CD8-positive, alpha-beta memory T cell (primary cell): ENCODE data around the gene PPFIBP1. TPM values are rescaled to one million over a fixed set of nuclear protein-coding genes. Genes with fewer than 3 reads are reported as not detected.
"Not testable (repeated sequence)": the region's sequence is repeated elsewhere in the genome, so short reads cannot be mapped to it uniquely, and the experiment has no call there.

Source experiments
- CTCF ChIA-PET: fragments of 350-600 bp; sonication (Branson Sonifier 250); formaldehyde crosslinking; loops from one replicate; lab custom pipeline; 2021; ENCODE audit warnings: antibody characterized with exemption; lab: Charles Lee
- POLR2A ChIA-PET: fragments of 350-600 bp; sonication (Branson Sonifier 250); formaldehyde crosslinking; loops from one replicate; lab custom pipeline; 2021; ENCODE audit warnings: antibody characterized with exemption; lab: Charles Lee
- DNase-seq, 5 donors: peaks; one replicate each; pipeline versions ENCODE4 v3.0.0 to v3.0.0-alpha.2; 2020 to 2022; ENCODE audit warnings: mixed read lengths in 1 of 5
- H3K27ac ChIP-seq: one replicate; pipeline ENCODE4 v1.7.0; 2013; ENCODE audit warnings: low read depth, mild to moderate bottlenecking, low read length, moderate library complexity
- H3K27me3 ChIP-seq: 2 replicates; pipeline ENCODE4 v1.7.0; 2013; ENCODE audit warnings: low read length, mild to moderate bottlenecking; ENCODE audit not compliant: insufficient read depth, poor library complexity, severe bottlenecking
- H3K36me3 ChIP-seq: 2 replicates; pipeline ENCODE4 v1.7.0; 2013; ENCODE audit warnings: mild to moderate bottlenecking, low read length, moderate library complexity; ENCODE audit not compliant: insufficient read depth
- H3K4me1 ChIP-seq: 2 replicates; pipeline ENCODE4 v1.7.0; 2013; ENCODE audit warnings: mild to moderate bottlenecking, low read length, moderate library complexity; ENCODE audit not compliant: insufficient read depth
- H3K4me3 ChIP-seq: 2 replicates; pipeline ENCODE4 v1.7.0; 2013; ENCODE audit warnings: mild to moderate bottlenecking, low read length
- H3K9me3 ChIP-seq: 2 replicates; pipeline ENCODE4 v1.7.0; 2013; ENCODE audit warnings: mild to moderate bottlenecking, low read length
- H3K27ac Mint-ChIP-seq, 8 donors: one replicate each; pipeline ENCODE4 v1.8.0; 2020 to 2021; ENCODE audit warnings: mixed read lengths in 8 of 8, mild to moderate bottlenecking in 6 of 8, inconsistent platforms in 3 of 8, moderate library complexity in 3 of 8
- H3K27me3 Mint-ChIP-seq, 2 donors: one replicate each; pipeline ENCODE4 v1.8.0; 2020 to 2021; ENCODE audit warnings: mixed read lengths in 2 of 2, mild to moderate bottlenecking in 1 of 2, moderate library complexity in 1 of 2
- H3K36me3 Mint-ChIP-seq, 3 donors: one replicate each; pipeline ENCODE4 v1.8.0; 2020 to 2021; ENCODE audit warnings: mixed read lengths in 3 of 3, inconsistent platforms in 1 of 3, mild to moderate bottlenecking in 1 of 3
- H3K4me1 Mint-ChIP-seq, 3 donors: one replicate each; pipeline ENCODE4 v1.8.0; 2020 to 2021; ENCODE audit warnings: mixed read lengths in 3 of 3, inconsistent platforms in 1 of 3, mild to moderate bottlenecking in 1 of 3
- H3K4me3 Mint-ChIP-seq, 7 donors: one replicate each; pipeline ENCODE4 v1.8.0; 2020 to 2021; ENCODE audit warnings: mixed read lengths in 7 of 7, mild to moderate bottlenecking in 6 of 7, moderate library complexity in 4 of 7, inconsistent platforms in 2 of 7
- H3K9me3 Mint-ChIP-seq, 5 donors: one replicate each; pipeline ENCODE4 v1.8.0; 2020 to 2022; ENCODE audit warnings: mixed read lengths in 5 of 5, mild to moderate bottlenecking in 3 of 5, moderate library complexity in 2 of 5, inconsistent platforms in 1 of 5
- polyA plus RNA-seq: library from polyadenylated mRNA; unstranded; fragments of 300-500 nt; fragmentation: Illumina TruSeq; gene quantifications from one replicate; pipeline ENCODE4 v1.2.3, GENCODE V29; 2021
- total RNA-seq, 2 experiments: library from RNA; stranded (reverse); gene quantifications; one replicate each; pipeline ENCODE4 v1.2.3, GENCODE V29; 2021

PPFIBP1 gene
- total and polyA plus RNA-seq, 3 experiments from 2014 or later: 1.2 to 10.7 (median 6.2) TPM

GRCh38 chr12:27593266-27593665 lies 69.3 kb downstream of the PPFIBP1 start:
- no peak overlapping the region for H3K4me3 Mint-ChIP-seq
- H3K27ac Mint-ChIP-seq: no peak overlapping the region
- POLR2A ChIA-PET: no interaction called here
- H3K4me1 ChIP-seq: no peaks in the 10 kb centered on the region
- no peak overlapping the region for H3K27ac ChIP-seq
- no peak for DNase-seq
- no peaks in the 10 kb centered on the region for H3K36me3 ChIP-seq
- H3K9me3 Mint-ChIP-seq: peaks cover 0 to 3% (median 3%) of the 10 kb centered on the region in 5 donors
- no peaks in the 10 kb centered on the region for H3K9me3 ChIP-seq
- peaks cover 0 to 8% (median 1%) of the 10 kb centered on the region in 3 donors for H3K36me3 Mint-ChIP-seq
- H3K4me1 Mint-ChIP-seq: peaks cover 0 to 4% (median 1%) of the 10 kb centered on the region in 3 donors
- no peak overlapping the region for H3K4me3 ChIP-seq
- H3K27me3 Mint-ChIP-seq: no peaks in the 10 kb centered on the region
- CTCF ChIA-PET: no interaction called here
- no peaks in the 10 kb centered on the region for H3K27me3 ChIP-seq

- H3K9me3 Mint-ChIP-seq: peaks cover 0 to 5% (median 3%) of the 10 kb centered on the region in 5 donors
- CTCF ChIA-PET: no interaction called here
Observed at GRCh38 chr12:27595231-27595642, 71.2 kb downstream of the PPFIBP1 start.

GRCh38 chr12:27598866-27599265 lies 74.9 kb downstream of the PPFIBP1 start:
- H3K27me3 ChIP-seq, POLR2A ChIA-PET, CTCF ChIA-PET, H3K9me3 Mint-ChIP-seq, DNase-seq, H3K9me3 ChIP-seq, H3K4me1 Mint-ChIP-seq, H3K36me3 ChIP-seq, H3K27ac Mint-ChIP-seq, H3K27ac ChIP-seq, H3K4me3 Mint-ChIP-seq, H3K27me3 Mint-ChIP-seq, H3K4me3 ChIP-seq, H3K4me1 ChIP-seq: not testable (repeated sequence)
- peaks cover 0 to 16% (median 0%) of the 10 kb centered on the region in 3 donors for H3K36me3 Mint-ChIP-seq

More at GRCh38 chr12:27595231-27595642, 71.2 kb downstream of the PPFIBP1 start:
- no peaks in the 10 kb centered on the region for H3K36me3 ChIP-seq
- H3K27ac ChIP-seq: no peak overlapping the region
- H3K36me3 Mint-ChIP-seq: peaks cover 0 to 13% (median 1%) of the 10 kb centered on the region in 3 donors
- POLR2A ChIA-PET: no interaction called here
- H3K4me3 Mint-ChIP-seq: no peak overlapping the region
- no peaks in the 10 kb centered on the region for H3K27me3 Mint-ChIP-seq
- H3K9me3 ChIP-seq: no peaks in the 10 kb centered on the region
- H3K4me1 Mint-ChIP-seq: no peaks in the 10 kb centered on the region
- H3K27ac Mint-ChIP-seq: no peak overlapping the region
- no peak for DNase-seq
- H3K27me3 ChIP-seq: no peaks in the 10 kb centered on the region
- no peak overlapping the region for H3K4me3 ChIP-seq
- no peaks in the 10 kb centered on the region for H3K4me1 ChIP-seq

GRCh38 chr12:27601056-27601828 lies 77.2 kb downstream of the PPFIBP1 start:
- H3K36me3 Mint-ChIP-seq: peaks cover 0 to 13% (median 1%) of the 10 kb centered on the region in 3 donors
- CTCF ChIA-PET, H3K27me3 Mint-ChIP-seq, H3K9me3 Mint-ChIP-seq, H3K4me3 ChIP-seq, H3K27ac ChIP-seq, H3K9me3 ChIP-seq, H3K4me1 Mint-ChIP-seq, DNase-seq, H3K4me1 ChIP-seq, H3K4me3 Mint-ChIP-seq, H3K36me3 ChIP-seq, POLR2A ChIA-PET, H3K27me3 ChIP-seq, H3K27ac Mint-ChIP-seq: not testable (repeated sequence)

GRCh38 chr12:27602516-27602915 lies 78.5 kb downstream of the PPFIBP1 start:
- H3K4me1 Mint-ChIP-seq: no peaks in the 10 kb centered on the region

GRCh38 chr12:27604431-27604830 lies 80.4 kb downstream of the PPFIBP1 start:
- Mint-ChIP-seq H3K9me3 (peaks cover 0 to 6% (median 0%) of the 10 kb centered on the region in 5 donors), H3K36me3 (peaks cover 0 to 4% (median 1%) of the 10 kb centered on the region in 3 donors), H3K4me3 (no peak overlapping the region), H3K27ac (no peak overlapping the region), H3K27me3 (peaks cover 0 to 2% of the 10 kb centered on the region in 2 donors), H3K4me1 (no peaks in the 10 kb centered on the region)
- Histone ChIP-seq H3K27ac (no peak overlapping the region), H3K9me3 (no peaks in the 10 kb centered on the region), H3K36me3 (no peaks in the 10 kb centered on the region), H3K4me3 (no peak overlapping the region), H3K4me1 (no peaks in the 10 kb centered on the region), H3K27me3 (no peaks in the 10 kb centered on the region)
- ChIA-PET CTCF (interaction anchor here (1.1 kb wide), 1 partner anchor 20 kb away, joined by 5 read pairs; no protein-coding TSS in a partner anchor), POLR2A (no interaction called here)
- no peak for DNase-seq

More at GRCh38 chr12:27602516-27602915, 78.5 kb downstream of the PPFIBP1 start:
- H3K9me3 ChIP-seq: no peaks in the 10 kb centered on the region
- no peak overlapping the region for H3K27ac ChIP-seq
- H3K27me3 ChIP-seq: no peaks in the 10 kb centered on the region
- no peak overlapping the region for H3K4me3 ChIP-seq
- Mint-ChIP-seq H3K27me3 (peaks cover 0 to 2% of the 10 kb centered on the region in 2 donors), H3K27ac (no peak overlapping the region), H3K36me3 (peaks cover 0 to 13% (median 1%) of the 10 kb centered on the region in 3 donors), H3K4me3 (no peak overlapping the region), H3K9me3 (peaks cover 0 to 8% (median 4%) of the 10 kb centered on the region in 5 donors)
- no peak for DNase-seq
- no peaks in the 10 kb centered on the region for H3K4me1 ChIP-seq
- H3K36me3 ChIP-seq: no peaks in the 10 kb centered on the region
- ChIA-PET CTCF (no interaction called here), POLR2A (no interaction called here)

- Histone ChIP-seq H3K27me3 (no peaks in the 10 kb centered on the region), H3K27ac (no peak overlapping the region), H3K4me3 (no peak overlapping the region), H3K4me1 (no peaks in the 10 kb centered on the region), H3K9me3 (no peaks in the 10 kb centered on the region), H3K36me3 (no peaks in the 10 kb centered on the region)
- no peak overlapping the region for H3K27ac Mint-ChIP-seq
- POLR2A ChIA-PET: no interaction called here
- CTCF ChIA-PET: no interaction called here
- peaks cover 0 to 4% (median 1%) of the 10 kb centered on the region in 3 donors for H3K36me3 Mint-ChIP-seq
- H3K4me3 Mint-ChIP-seq: no peak overlapping the region
- no peak for DNase-seq
- H3K9me3 Mint-ChIP-seq: peaks cover 0 to 6% (median 0%) of the 10 kb centered on the region in 5 donors
- H3K4me1 Mint-ChIP-seq: no peaks in the 10 kb centered on the region
- H3K27me3 Mint-ChIP-seq: no peaks in the 10 kb centered on the region
Observed at GRCh38 chr12:27606986-27607385, 83.0 kb downstream of the PPFIBP1 start.

GRCh38 chr12:27607591-27607990 lies 83.6 kb downstream of the PPFIBP1 start:
- no peaks in the 10 kb centered on the region for H3K9me3 ChIP-seq
- H3K27ac ChIP-seq: no peak overlapping the region
- peaks cover 0 to 4% (median 1%) of the 10 kb centered on the region in 3 donors for H3K36me3 Mint-ChIP-seq
- POLR2A ChIA-PET: no interaction called here
- H3K36me3 ChIP-seq: no peaks in the 10 kb centered on the region
- no peaks in the 10 kb centered on the region for H3K27me3 Mint-ChIP-seq
- no peak for DNase-seq
- H3K4me3 ChIP-seq: no peak overlapping the region
- no peaks in the 10 kb centered on the region for H3K4me1 ChIP-seq
- no peak overlapping the region for H3K27ac Mint-ChIP-seq
- no peak overlapping the region for H3K4me3 Mint-ChIP-seq
- H3K9me3 Mint-ChIP-seq: peaks cover 0 to 6% (median 0%) of the 10 kb centered on the region in 5 donors
- CTCF ChIA-PET: no interaction called here
- no peaks in the 10 kb centered on the region for H3K4me1 Mint-ChIP-seq
- H3K27me3 ChIP-seq: no peaks in the 10 kb centered on the region
